Peyer's patch (tissue), 4 donors: ENCODE results near the gene XKR7.

Experiments used
- POLR2A ChIP-seq, 2 donors: fragments of 450-650 bp; IDR thresholded peaks; one replicate each; pipeline ENCODE4 v1.5.1; 2017; ENCODE audit warnings: antibody characterized with exemption in 2 of 2, mild to moderate bottlenecking in 2 of 2, moderate library complexity in 2 of 2
- TF ChIP-seq, protein P1 (sequence below), 6 experiments: fragments of 450-650 bp in 4 of 6; fragments of 200-600 bp in 2 of 6; sonication (generic) in 1 of 6; IDR thresholded peaks; one replicate each; pipeline ENCODE4 v1.5.1; 2017 to 2019; ENCODE audit warnings: antibody characterized with exemption in 6 of 6, mild to moderate bottlenecking in 3 of 6, moderate library complexity in 1 of 6

GRCh38 chr20:31967830-31968249 lies at the start of gene XKR7:
- TF ChIP-seq, protein P1, sequence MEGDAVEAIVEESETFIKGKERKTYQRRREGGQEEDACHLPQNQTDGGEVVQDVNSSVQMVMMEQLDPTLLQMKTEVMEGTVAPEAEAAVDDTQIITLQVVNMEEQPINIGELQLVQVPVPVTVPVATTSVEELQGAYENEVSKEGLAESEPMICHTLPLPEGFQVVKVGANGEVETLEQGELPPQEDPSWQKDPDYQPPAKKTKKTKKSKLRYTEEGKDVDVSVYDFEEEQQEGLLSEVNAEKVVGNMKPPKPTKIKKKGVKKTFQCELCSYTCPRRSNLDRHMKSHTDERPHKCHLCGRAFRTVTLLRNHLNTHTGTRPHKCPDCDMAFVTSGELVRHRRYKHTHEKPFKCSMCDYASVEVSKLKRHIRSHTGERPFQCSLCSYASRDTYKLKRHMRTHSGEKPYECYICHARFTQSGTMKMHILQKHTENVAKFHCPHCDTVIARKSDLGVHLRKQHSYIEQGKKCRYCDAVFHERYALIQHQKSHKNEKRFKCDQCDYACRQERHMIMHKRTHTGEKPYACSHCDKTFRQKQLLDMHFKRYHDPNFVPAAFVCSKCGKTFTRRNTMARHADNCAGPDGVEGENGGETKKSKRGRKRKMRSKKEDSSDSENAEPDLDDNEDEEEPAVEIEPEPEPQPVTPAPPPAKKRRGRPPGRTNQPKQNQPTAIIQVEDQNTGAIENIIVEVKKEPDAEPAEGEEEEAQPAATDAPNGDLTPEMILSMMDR (IDR thresholded peaks at IDR 0.05) = no peak
- TF ChIP-seq POLR2A (IDR thresholded peaks at IDR 0.05) = no peak
